ENCODE data around the gene PLXNB1. TPM values are rescaled to one million over a fixed set of nuclear protein-coding genes. Genes with fewer than 3 reads are reported as not detected.

The PLXNB1 gene
- total and polyA plus RNA-seq, 7 donors: 2.3 to 6.1 (median 2.5) TPM

GRCh38 chr3:48472923-48473616, 43.2 kb upstream of the PLXNB1 start:
- intact Hi-C loops (cut with DNase I): no loop called here
- peaks cover 20% of the 10 kb centered on the region for H3K4me1 ChIP-seq
- no peaks in the 10 kb centered on the region for H3K27me3 ChIP-seq (ENCODE audit: insufficient read depth in 3 of 3, low read length in 2 of 3)
- TF ChIP-seq, protein P1, sequence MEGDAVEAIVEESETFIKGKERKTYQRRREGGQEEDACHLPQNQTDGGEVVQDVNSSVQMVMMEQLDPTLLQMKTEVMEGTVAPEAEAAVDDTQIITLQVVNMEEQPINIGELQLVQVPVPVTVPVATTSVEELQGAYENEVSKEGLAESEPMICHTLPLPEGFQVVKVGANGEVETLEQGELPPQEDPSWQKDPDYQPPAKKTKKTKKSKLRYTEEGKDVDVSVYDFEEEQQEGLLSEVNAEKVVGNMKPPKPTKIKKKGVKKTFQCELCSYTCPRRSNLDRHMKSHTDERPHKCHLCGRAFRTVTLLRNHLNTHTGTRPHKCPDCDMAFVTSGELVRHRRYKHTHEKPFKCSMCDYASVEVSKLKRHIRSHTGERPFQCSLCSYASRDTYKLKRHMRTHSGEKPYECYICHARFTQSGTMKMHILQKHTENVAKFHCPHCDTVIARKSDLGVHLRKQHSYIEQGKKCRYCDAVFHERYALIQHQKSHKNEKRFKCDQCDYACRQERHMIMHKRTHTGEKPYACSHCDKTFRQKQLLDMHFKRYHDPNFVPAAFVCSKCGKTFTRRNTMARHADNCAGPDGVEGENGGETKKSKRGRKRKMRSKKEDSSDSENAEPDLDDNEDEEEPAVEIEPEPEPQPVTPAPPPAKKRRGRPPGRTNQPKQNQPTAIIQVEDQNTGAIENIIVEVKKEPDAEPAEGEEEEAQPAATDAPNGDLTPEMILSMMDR (IDR thresholded peaks at IDR 0.05): peak; percentile 36
- peak overlapping the region; percentile 79 for H3K4me3 ChIP-seq
- DNase-seq (peak; percentile 92 to 93), ATAC-seq (peak; percentile 81 to 92 (median 88))
- H3K36me3 ChIP-seq (ENCODE audit: insufficient read depth in 1 of 2, low read depth in 1 of 2): peaks cover 0 to 13% of the 10 kb centered on the region in 2 donors
- no peaks in the 10 kb centered on the region for H3K9me3 ChIP-seq
- H3K27ac ChIP-seq: peak overlapping the region; percentile 86
- WGBS, 3 donors: 9% methylated on average over 15 to 17 of the region's 17 CpGs

GRCh38 chr3:48472673-48472922, 42.7 kb upstream of the PLXNB1 start:
- Histone ChIP-seq H3K4me3 (peak overlapping the region; percentile 79), H3K27ac (peak overlapping the region; percentile 86), H3K9me3 (no peaks in the 10 kb centered on the region), H3K4me1 (peaks cover 25% of the 10 kb centered on the region), H3K27me3 (ENCODE audit: insufficient read depth in 3 of 3, low read length in 2 of 3) (no peaks in the 10 kb centered on the region), H3K36me3 (ENCODE audit: insufficient read depth in 1 of 2, low read depth in 1 of 2) (peaks cover 0 to 15% of the 10 kb centered on the region in 2 donors)
- ATAC-seq (peak in 3 of 4 donors; percentile 30 to 50 (median 31)), DNase-seq (no peak)
- WGBS, 3 donors: 10 to 26% (median 14%) methylated on average over 5 of the region's 5 CpGs
- TF ChIP-seq, protein P1 (IDR thresholded peaks at IDR 0.05): no peak
- intact Hi-C loops (cut with DNase I): no loop called here

DNA sequence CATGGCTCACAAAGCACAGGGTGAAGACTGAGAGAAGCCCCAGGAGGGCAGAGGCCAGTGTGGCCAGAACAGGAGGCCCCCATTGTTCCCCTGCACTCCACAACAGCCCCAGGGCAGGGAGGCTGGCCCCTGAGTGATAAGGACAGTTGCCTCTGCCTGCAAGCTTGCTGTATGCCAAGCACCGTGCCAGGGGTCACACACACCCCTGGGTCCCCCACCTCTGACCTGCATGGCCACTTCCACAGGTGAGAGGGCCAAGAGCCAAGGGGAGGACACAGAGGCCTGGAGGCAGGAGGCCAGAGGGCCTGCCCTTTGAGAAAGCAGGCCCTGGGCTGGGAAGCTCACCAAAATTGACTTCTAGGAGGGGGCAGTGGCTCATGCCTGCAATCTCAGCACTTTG, 40.4 kb upstream of the PLXNB1 start:
- H3K4me1 ChIP-seq: peaks cover 38% of the 10 kb centered on the region
- TF ChIP-seq, protein P1 (IDR thresholded peaks at IDR 0.05): no peak
- no peak overlapping the region for H3K4me3 ChIP-seq
- H3K36me3 ChIP-seq (ENCODE audit: insufficient read depth in 1 of 2, low read depth in 1 of 2): peaks cover 0 to 15% of the 10 kb centered on the region in 2 donors
- no peak for ATAC-seq
- DNase-seq: no peak
- intact Hi-C loops (cut with DNase I): no loop called here
- WGBS, 3 donors: 42 to 67% (median 45%) methylated on average over 1 of the region's 1 CpG
- H3K27me3 ChIP-seq (ENCODE audit: insufficient read depth in 3 of 3, low read length in 2 of 3): no peaks in the 10 kb centered on the region
- no peaks in the 10 kb centered on the region for H3K9me3 ChIP-seq
- no peak overlapping the region for H3K27ac ChIP-seq

DNA sequence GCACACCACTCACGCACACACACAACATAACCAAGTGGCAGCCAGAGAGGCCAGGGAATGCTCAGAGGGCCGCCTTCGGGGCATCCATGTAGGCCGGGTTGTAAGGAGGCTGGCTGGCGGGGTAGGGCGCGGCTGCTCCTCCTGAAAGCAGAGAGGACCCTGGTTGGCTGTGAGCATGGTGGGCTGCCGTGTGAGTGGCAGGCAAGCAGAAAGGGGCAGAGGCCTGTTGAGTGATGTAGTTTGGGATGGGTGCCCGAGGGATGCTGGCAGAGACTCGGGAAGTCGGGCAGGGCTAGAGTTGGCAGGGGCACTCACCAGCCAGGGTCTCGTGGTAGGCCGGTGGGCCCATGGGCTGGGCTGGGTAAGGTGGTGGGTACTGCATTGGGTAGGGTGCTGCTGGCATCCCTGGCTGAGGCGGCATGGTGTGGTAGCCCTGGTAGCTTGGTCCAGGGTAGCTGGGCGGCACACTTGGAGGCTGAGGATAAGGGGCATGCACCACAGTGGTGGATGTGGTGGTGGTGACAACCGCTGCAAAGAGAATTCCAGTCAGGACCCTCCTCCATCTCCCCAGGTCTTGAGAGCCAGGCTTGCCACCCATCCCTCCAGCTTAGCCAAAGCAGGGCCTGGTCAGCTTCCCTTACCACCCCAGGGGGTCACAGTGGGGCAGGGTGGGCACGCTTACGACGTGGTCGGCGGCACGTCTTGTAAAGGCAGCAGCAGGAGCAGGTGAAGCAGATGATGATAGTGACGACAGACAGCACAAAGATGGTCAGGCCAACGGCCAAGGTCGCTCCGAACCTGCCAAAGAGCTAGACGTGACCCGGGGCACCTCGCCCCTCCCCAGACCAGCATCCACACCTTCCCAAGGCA, 39.4 kb upstream of the PLXNB1 start:
- peaks cover 43% of the 10 kb centered on the region for H3K4me1 ChIP-seq
- no peak for DNase-seq
- WGBS, 3 donors: 54 to 76% (median 61%) methylated on average over 28 to 29 of the region's 29 CpGs
- no peaks in the 10 kb centered on the region for H3K9me3 ChIP-seq
- TF ChIP-seq, protein P1 (IDR thresholded peaks at IDR 0.05): no peak
- H3K27ac ChIP-seq: peak overlapping the region; percentile 20
- H3K27me3 ChIP-seq (ENCODE audit: insufficient read depth in 3 of 3, low read length in 2 of 3): no peaks in the 10 kb centered on the region
- intact Hi-C loops (cut with DNase I): loop anchor here (5.0 to 10.0 kb wide), 2 partner anchors 38 to 216 kb away; partner anchors contain the start of gene NCKIPSD (in 1 of the 2)
- H3K4me3 ChIP-seq: no peak overlapping the region
- peaks cover 0 to 20% of the 10 kb centered on the region in 2 donors for H3K36me3 ChIP-seq (ENCODE audit: insufficient read depth in 1 of 2, low read depth in 1 of 2)
- ATAC-seq: no peak

Measured in psoas muscle (tissue), 8 donors.